Retinal pigment epithelial cell (primary cell): ENCODE data around the gene GDI2.
"Not testable (repeated sequence)": the region's sequence is repeated elsewhere in the genome, so short reads cannot be mapped to it uniquely, and the experiment has no call there.

Source experiments
- DNase-seq: peaks from one replicate; pipeline ENCODE4 v3.0.0-alpha.2; 2010; ENCODE audit warnings: low read depth
- H3K4me3 ChIP-seq: 2 replicates; pipeline ENCODE4 v1.5.1; 2011; ENCODE audit warnings: mild to moderate bottlenecking, low read length, control low read depth, moderate library complexity
- TF ChIP-seq, protein P1 (sequence below): conservative IDR thresholded peaks from 2 replicates; pipeline ENCODE4 v1.5.1; 2011; ENCODE audit warnings: low read depth, low read length, control low read depth, inconsistent platforms

GDI2 gene

DNA sequence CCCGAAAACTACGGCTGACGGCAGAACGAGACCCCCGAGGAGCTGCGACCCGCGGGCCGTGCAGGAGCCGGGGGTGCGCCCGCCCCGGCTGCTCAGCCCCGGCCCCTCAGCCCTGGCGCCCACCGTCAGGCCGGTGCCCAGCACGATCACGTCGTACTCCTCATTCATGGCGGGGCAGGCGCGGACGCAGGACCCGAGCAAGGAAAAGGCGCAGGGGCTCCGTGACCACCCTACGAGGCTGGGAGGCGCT lies 218 bp downstream of the GDI2 start:
- TF ChIP-seq, protein P1, sequence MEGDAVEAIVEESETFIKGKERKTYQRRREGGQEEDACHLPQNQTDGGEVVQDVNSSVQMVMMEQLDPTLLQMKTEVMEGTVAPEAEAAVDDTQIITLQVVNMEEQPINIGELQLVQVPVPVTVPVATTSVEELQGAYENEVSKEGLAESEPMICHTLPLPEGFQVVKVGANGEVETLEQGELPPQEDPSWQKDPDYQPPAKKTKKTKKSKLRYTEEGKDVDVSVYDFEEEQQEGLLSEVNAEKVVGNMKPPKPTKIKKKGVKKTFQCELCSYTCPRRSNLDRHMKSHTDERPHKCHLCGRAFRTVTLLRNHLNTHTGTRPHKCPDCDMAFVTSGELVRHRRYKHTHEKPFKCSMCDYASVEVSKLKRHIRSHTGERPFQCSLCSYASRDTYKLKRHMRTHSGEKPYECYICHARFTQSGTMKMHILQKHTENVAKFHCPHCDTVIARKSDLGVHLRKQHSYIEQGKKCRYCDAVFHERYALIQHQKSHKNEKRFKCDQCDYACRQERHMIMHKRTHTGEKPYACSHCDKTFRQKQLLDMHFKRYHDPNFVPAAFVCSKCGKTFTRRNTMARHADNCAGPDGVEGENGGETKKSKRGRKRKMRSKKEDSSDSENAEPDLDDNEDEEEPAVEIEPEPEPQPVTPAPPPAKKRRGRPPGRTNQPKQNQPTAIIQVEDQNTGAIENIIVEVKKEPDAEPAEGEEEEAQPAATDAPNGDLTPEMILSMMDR, result no peak
- H3K4me3 ChIP-seq, result peak overlapping the region; percentile 94
- DNase-seq, result no peak

DNA sequence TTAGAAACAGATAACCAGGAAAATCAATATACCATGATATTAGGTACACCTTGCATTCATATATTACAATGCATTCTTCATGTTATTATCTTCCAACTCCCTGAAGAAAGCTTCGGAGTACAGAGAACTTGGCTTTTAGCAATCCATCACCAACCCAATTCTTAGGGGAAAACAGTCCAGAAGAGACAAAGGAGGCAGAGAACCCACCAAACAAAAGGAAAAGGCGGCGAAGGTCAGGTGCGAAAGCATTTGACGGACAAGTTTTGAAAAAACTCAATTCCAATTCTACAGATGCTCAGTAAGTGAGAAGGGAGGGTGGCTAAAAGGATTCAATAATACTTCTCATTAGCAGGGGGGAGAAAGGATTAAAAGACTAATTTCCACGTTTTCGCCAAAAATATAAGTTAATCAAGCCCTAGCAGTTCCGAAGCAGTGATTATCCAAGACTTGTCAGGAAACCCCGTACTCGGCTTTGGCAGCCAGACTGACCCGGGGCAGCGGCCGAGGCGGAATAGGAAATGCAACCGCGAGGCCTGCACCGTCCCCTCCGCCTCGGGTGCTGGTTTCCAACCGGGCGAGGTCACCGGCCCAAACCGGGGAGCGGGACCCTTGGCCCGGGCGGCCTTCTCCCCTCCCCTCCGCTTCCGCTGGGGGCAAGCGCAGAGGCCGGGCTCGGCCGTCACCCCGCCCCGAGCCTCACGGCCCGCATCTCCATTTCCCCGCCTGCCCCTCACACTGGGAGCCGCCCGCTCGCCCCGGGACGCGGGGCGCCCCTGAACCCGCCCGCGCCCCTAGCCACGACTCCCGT lies 747 bp downstream of the GDI2 start:
- TF ChIP-seq, protein P1, result no peak
- DNase-seq, result no peak

DNA sequence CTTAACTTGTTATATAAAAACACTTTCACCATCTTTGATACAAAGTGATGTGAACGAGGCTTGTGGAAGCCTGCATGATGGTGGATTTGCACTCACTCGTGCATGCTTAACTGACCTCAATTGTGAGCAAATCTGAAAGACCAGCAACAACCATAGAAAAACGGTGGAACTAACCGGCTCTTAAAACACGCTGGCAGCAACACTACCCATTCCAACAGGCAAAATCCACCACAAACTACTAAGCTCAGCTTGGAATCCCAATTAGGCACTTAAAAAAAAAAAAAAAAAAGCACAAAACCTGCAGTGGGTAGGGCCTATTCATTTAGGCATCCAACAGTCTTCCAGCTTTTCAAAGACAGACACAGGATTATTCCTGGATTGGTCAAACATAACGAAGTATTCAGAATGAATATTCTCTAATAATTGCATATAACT lies 1.8 kb downstream of the GDI2 start:
- peak overlapping the region; percentile 94 for H3K4me3 ChIP-seq
- TF ChIP-seq, protein P1, result no peak
- peak; percentile 78 for DNase-seq

More for the DNA sequence above, 747 bp downstream of the GDI2 start:
- peak overlapping the region; percentile 94 for H3K4me3 ChIP-seq

DNA sequence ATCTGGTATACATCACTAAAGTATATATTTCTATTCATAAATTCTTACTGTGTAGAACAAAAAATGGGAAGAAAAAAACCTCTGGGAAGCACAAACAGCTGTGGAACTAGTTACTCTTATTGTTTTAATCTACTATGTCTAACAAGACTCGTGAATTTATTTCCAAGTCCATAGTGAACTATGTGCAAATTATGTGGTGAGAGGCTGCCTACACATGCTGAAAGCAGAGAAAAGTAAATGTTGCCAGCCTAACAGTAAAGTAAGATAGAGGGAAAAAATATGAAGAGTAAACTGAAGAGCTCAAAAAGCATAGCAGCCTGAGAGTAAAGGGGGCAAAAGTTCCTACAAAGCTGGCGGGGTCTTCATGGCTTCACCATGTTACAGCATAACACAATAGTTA lies 3.0 kb downstream of the GDI2 start:
- DNase-seq, result no peak
- TF ChIP-seq, protein P1, result no peak
- peak overlapping the region; percentile 94 for H3K4me3 ChIP-seq

DNA sequence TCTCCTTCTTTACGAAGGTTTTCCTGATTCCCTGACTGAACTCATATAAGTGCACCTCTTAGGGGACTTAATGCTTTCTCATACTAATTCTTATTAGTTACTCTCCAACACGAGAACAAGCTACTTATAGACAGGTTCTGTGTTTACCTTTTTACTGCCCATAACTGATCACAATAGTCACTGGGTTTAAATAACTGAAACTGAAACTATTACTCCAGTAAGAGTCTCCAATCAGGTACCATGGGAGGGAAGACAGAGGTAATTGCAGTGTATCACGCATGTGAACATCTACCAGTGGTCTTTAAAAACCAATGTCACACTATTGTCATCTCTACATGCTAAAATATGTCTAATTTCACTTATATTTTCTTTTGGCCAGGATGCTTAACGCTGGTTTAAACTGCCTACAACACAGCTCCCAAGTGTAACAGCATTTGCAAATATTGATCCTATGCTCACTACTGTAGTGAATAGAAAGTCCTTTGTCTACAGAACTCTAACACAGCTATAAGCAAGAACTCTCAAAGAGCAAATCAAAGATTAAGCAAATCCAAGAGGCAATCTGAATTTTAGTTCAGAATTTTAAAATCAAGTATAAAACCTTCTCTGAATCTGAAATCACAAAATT lies 3.6 kb downstream of the GDI2 start:
- TF ChIP-seq, protein P1, result no peak
- no peak for DNase-seq
- peak overlapping the region; percentile 4 for H3K4me3 ChIP-seq

DNA sequence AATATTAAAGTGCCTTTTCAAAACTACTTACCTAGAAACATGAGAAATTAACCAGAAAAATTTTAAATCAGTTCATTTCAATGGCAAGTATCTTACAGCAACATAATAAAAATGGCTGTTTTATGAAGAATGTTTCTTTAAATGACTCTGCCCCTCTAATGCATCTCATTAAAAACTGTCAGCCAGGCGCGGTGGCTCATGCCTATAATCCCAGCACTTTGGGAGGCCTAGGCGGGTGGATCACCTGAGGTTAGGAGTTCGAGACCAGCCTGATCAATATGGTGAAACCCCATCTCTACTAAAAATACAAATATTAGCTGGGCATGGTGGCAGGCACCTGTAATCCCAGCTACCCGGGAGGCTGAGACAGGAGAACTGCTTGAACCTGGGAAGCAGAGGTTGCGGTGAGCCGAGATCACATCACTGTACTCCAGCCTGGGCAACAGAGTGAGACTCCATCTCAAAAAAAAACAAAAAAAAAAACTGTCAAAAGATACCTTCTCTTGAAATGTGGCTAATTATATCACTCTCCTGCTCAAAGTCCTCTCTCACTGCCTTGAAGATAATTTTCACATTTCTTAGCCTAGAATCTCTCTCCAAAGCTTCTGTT lies 4.3 kb downstream of the GDI2 start:
- DNase-seq, H3K4me3 ChIP-seq: not testable (repeated sequence)

DNA sequence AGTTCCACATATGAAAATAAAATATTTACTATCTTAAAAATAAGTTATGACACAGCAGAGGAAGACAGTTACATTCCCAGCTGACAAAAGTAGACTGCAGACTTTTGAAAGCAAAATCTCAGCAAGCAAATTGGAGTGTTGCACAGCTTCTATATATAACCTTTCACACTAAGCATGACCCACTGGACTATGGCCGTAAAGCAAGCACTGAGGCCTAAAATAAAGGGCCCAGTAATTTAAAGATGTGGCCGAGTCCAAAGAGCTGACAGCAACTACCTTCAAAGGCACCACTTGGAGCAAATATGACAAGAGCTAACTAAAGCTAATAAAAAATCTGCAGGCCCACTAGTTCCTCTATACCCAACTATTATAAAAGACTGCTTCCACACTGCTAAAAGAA lies 6.5 kb downstream of the GDI2 start:
- no peak overlapping the region for H3K4me3 ChIP-seq
- no peak for DNase-seq
- TF ChIP-seq, protein P1, result no peak
